C4-2B (cell line): ENCODE results near the gene EEF1A2.
A peak's percentile ranks its signal among the peaks of the same experiment; 100 is the strongest.

ENCODE experiments used
- H3K27ac ChIP-seq: fragments of 450-650 bp; 2 replicates; pipeline ENCODE4 v1.5.1; 2017
- ZFX ChIP-seq: fragments of 450-650 bp; IDR thresholded peaks from 2 replicates; pipeline ENCODE4 v1.6.1; 2017
- TF ChIP-seq, protein P1 (sequence below): fragments of 450-650 bp; conservative IDR thresholded peaks from 2 replicates; pipeline ENCODE4 v1.5.1; 2017; ENCODE audit warnings: mild to moderate bottlenecking

The EEF1A2 gene

DNA sequence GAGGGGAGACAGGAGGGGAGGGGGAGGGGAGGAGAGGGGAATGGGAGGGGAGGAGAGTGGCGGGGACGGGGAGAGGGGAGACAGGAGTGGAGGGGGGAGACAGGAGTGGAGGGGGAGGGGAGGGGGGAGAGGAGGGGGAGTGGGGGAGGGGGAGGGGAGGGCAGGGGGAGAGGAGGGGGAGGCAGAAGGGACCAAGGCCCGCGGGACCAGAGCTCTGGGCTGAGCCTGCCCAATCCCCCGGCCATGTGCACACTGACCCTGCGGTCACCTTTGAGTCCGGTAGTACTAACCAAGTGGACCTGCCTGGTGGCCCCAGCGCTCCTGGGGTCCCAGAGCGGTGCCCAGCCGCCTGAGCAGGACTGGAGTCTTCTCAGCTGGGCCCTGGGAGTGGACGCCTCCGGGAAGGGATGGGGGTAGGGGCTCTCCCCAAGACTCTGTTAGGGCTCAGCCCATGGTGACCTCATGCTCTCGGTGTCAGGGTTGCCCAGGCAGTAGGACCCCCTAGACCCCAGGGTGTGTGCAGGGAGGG is 26.0 kb downstream of the EEF1A2 start:
- no peak for TF ChIP-seq ZFX
- TF ChIP-seq, protein P1, sequence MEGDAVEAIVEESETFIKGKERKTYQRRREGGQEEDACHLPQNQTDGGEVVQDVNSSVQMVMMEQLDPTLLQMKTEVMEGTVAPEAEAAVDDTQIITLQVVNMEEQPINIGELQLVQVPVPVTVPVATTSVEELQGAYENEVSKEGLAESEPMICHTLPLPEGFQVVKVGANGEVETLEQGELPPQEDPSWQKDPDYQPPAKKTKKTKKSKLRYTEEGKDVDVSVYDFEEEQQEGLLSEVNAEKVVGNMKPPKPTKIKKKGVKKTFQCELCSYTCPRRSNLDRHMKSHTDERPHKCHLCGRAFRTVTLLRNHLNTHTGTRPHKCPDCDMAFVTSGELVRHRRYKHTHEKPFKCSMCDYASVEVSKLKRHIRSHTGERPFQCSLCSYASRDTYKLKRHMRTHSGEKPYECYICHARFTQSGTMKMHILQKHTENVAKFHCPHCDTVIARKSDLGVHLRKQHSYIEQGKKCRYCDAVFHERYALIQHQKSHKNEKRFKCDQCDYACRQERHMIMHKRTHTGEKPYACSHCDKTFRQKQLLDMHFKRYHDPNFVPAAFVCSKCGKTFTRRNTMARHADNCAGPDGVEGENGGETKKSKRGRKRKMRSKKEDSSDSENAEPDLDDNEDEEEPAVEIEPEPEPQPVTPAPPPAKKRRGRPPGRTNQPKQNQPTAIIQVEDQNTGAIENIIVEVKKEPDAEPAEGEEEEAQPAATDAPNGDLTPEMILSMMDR, result no peak
- H3K27ac ChIP-seq, result no peak overlapping the region

DNA sequence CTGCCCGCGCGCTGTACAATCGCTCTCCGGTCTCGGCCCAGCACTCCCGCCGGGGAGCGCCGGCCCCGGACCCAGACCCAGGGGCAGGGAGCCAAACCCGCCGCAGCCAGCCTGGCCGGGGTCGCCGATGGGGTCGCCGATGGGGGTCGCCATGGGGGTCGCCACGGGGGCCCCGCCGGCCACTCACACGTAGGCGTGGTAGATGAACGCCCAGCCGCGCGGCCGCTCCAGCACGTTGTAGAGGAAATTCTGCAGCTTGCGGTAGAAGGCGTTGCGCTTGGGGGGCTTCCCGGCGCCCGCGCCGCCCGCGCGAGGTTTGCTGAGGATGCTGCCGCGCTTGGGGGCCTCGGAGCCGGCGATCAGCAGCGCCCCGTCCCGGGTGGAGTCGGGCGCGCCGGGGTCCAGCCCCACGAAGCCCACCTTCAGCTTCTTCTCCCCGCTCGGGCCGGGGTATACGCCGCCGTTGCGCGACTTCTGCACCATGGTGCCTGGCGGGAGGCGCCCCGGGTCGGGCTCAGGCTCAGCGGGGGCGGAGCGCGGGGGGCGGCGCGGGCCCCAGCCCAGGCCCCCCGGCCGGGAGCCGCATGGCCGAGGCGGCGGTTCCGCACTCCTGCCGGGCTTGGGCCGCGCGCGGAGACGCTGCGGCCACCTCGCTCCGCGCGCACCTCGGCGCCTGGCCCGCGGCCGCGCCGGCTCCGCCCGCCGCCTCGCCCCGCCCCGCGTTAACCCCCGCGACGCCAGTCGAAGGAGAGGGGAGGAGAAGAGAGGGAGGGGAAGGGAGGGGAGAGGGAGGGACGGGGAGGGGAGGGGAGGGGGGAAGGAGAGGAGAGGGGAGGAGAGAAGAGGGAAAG is 26.7 kb downstream of the EEF1A2 start, which contains the start of gene KCNQ2:
KCNQ2 (minus strand) TSS at position 675 of the 851 bp plus-strand sequence; CDS start at position 483, 192 bp downstream.
- peak; percentile 42; the same call in 1 of the 2 replicates for TF ChIP-seq ZFX
- TF ChIP-seq, protein P1, result no peak
- peak within 1 kb of the TSS; percentile 61 for H3K27ac ChIP-seq

DNA sequence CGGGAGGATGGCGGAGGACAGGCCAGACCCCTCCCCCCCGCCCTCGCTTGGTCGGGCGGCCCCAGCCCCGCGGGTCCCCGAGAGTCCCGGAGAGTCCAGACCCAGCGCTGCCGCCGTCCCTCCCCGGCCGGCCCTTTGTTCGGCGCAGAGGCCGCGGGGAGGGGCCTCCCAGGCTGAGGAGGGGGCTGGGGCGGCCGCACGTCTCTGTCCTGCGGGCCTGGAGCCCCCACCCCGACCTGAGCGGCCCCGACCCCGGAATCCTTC is 27.2 kb downstream of the EEF1A2 start:
- peak overlapping the region; percentile 61 for H3K27ac ChIP-seq
- TF ChIP-seq, protein P1, result no peak
- TF ChIP-seq ZFX, result no peak

DNA sequence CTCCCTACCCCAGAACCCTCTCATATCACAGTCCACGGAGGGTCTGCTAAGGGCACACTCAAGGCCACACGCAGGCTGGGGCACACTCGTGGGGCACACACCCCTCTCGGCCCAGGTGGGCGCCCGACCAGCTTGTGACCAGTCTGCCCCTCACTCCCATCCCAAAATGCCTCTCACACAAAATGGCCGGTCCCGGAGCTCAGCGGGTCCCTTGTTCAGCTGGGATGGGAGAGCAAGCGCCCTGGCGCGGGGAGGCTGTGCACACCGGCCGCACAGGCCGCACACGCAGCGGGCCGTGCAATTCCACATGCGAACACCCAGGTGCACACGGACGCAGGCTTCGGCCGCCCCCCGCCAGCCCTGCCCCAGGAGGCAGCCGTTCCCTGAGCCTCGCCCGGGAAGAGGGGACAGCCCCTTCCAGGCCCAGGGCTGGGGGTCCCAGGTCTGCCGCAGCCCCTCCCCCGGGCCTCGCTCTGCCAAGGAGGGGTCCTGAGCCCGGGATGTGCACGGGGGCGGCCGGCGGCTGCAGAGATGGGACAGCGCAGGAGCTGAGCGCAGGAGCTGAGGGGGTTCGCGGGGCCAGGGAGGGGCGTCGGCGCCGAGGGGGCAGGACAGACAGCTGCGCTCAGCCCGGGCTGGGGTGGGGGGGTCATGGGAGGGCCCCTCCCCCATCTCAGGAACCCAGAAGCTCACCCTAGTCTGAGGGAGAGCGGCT is 27.7 kb downstream of the EEF1A2 start:
- TF ChIP-seq ZFX, result no peak
- TF ChIP-seq, protein P1, result no peak
- H3K27ac ChIP-seq, result peak overlapping the region; percentile 61

DNA sequence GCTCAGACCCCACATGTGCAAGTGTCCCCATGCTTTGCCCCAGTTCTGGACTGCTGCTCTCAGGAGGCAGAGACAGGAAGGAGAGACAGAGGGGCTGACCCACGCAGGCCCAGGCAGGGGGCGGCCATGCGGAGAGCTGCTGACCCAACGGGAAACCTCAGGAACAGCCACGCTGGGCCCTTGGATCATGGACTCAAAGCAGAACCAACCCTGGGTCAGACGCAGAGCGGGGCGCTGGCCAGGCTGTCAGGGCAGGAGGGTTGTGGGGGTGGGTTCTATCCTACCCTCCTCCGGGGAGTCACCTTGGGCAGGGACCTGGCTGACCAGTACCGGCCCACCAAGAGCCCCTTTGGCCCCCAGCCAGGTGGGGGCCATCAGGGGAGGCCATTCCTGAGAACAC is 28.5 kb downstream of the EEF1A2 start:
- TF ChIP-seq, protein P1, result no peak
- TF ChIP-seq ZFX, result no peak
- no peak overlapping the region for H3K27ac ChIP-seq

DNA sequence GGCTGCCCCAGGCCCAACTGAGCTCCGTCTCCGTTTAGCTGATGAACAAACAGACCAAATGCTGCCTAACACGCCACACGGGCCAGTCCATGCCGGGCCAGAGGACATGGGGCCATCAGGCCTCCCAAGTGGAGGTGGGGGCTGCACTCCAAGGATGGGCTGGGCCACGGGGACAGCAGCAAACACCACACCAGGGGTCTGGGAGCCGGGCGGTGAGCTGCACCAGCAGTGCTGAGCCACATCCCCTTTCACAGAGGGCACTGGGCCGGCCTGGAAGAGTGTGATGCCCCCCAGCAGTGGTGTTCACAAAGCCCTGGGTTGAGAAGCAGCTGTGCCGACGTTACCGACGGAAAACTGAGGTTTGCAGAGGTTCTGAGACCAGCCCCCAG is 29.2 kb downstream of the EEF1A2 start:
- no peak overlapping the region for H3K27ac ChIP-seq
- TF ChIP-seq, protein P1, result no peak
- no peak for TF ChIP-seq ZFX
